Stimulated activated effector memory CD8-positive, alpha-beta T cell treated with anti-CD3 and anti-CD28 coated beads, Interleukin-12 subunit alpha, Interleukin-12 subunit beta, amount 100 ng/mL, for 72 hours (primary cell): ENCODE data around the gene GPRIN2.
"Not testable (repeated sequence)": the region's sequence is repeated elsewhere in the genome, so short reads cannot be mapped to it uniquely, and the experiment has no call there.

Experiments used
- ATAC-seq: fragments of 150-1000 bp; cut with Tn5 transposase; 2 replicates; pipeline ENCODE4 v1.10.0; 2021
- DNase-seq, 2 donors: peaks; one replicate each; pipeline ENCODE4 v3.0.0; 2021 to 2022; ENCODE audit warnings: low spot score in 2 of 2
- H3K27ac Mint-ChIP-seq: one replicate; pipeline ENCODE4 v1.8.0; 2022; ENCODE audit warnings: mild to moderate bottlenecking, mixed read lengths
- H3K36me3 Mint-ChIP-seq: one replicate; pipeline ENCODE4 v1.8.0; 2022; ENCODE audit warnings: mild to moderate bottlenecking, mixed read lengths
- H3K4me1 Mint-ChIP-seq: one replicate; pipeline ENCODE4 v1.8.0; 2022; ENCODE audit warnings: mixed read lengths
- H3K4me3 Mint-ChIP-seq: one replicate; pipeline ENCODE4 v1.8.0; 2022; ENCODE audit warnings: mild to moderate bottlenecking, mixed read lengths
- H3K9me3 Mint-ChIP-seq: one replicate; pipeline ENCODE4 v1.8.0; 2022; ENCODE audit warnings: mixed read lengths

GPRIN2 gene

GRCh38 chr10:46537309-46537708 lies 19.1 kb downstream of the GPRIN2 start:
- H3K27ac Mint-ChIP-seq = no peak overlapping the region
- no peaks in the 10 kb centered on the region for H3K9me3 Mint-ChIP-seq
- ATAC-seq (no peak), DNase-seq (no peak)
- H3K4me1 Mint-ChIP-seq = peaks cover 7% of the 10 kb centered on the region
- H3K4me3 Mint-ChIP-seq = no peak overlapping the region
- H3K36me3 Mint-ChIP-seq = no peaks in the 10 kb centered on the region

- H3K4me3 Mint-ChIP-seq = no peak overlapping the region
- H3K9me3 Mint-ChIP-seq = no peaks in the 10 kb centered on the region
- peaks cover 7% of the 10 kb centered on the region for H3K4me1 Mint-ChIP-seq
- DNase-seq (no peak), ATAC-seq (no peak)
- no peaks in the 10 kb centered on the region for H3K36me3 Mint-ChIP-seq
- H3K27ac Mint-ChIP-seq = no peak overlapping the region
Measured at GRCh38 chr10:46536781-46537180, 19.7 kb downstream of the GPRIN2 start.

GRCh38 chr10:46536171-46536570 lies 20.3 kb downstream of the GPRIN2 start:
- no peak overlapping the region for H3K27ac Mint-ChIP-seq
- ATAC-seq = no peak
- no peak for DNase-seq
- no peaks in the 10 kb centered on the region for H3K36me3 Mint-ChIP-seq
- H3K9me3 Mint-ChIP-seq = no peaks in the 10 kb centered on the region
- no peak overlapping the region for H3K4me3 Mint-ChIP-seq
- H3K4me1 Mint-ChIP-seq = peaks cover 7% of the 10 kb centered on the region

GRCh38 chr10:46534828-46535524 lies 21.5 kb downstream of the GPRIN2 start:
- Mint-ChIP-seq H3K36me3 (no peaks in the 10 kb centered on the region), H3K27ac (no peak overlapping the region), H3K9me3 (no peaks in the 10 kb centered on the region), H3K4me1 (no peaks in the 10 kb centered on the region), H3K4me3 (no peak overlapping the region)
- ATAC-seq (peak; percentile 23), DNase-seq (no peak)

- DNase-seq, H3K4me1 Mint-ChIP-seq, H3K27ac Mint-ChIP-seq, ATAC-seq, H3K4me3 Mint-ChIP-seq, H3K36me3 Mint-ChIP-seq, H3K9me3 Mint-ChIP-seq: not testable (repeated sequence)
Measured at GRCh38 chr10:46532256-46532655, 24.2 kb downstream of the GPRIN2 start.

- Mint-ChIP-seq H3K27ac (no peak overlapping the region), H3K36me3 (no peaks in the 10 kb centered on the region), H3K4me1 (no peaks in the 10 kb centered on the region), H3K9me3 (no peaks in the 10 kb centered on the region), H3K4me3 (no peak overlapping the region)
- DNase-seq (no peak), ATAC-seq (no peak)
Measured at GRCh38 chr10:46530249-46531186, 25.9 kb downstream of the GPRIN2 start.

GRCh38 chr10:46529742-46530141 lies 26.7 kb downstream of the GPRIN2 start:
- not testable (repeated sequence) for H3K9me3 Mint-ChIP-seq, H3K4me1 Mint-ChIP-seq, H3K27ac Mint-ChIP-seq, H3K4me3 Mint-ChIP-seq, H3K36me3 Mint-ChIP-seq, DNase-seq, ATAC-seq

GRCh38 chr10:46528675-46529615 lies 27.5 kb downstream of the GPRIN2 start:
- Mint-ChIP-seq H3K4me1 (no peaks in the 10 kb centered on the region), H3K36me3 (no peaks in the 10 kb centered on the region), H3K9me3 (no peaks in the 10 kb centered on the region), H3K4me3 (no peak overlapping the region), H3K27ac (no peak overlapping the region)
- ATAC-seq (peak; percentile 5), DNase-seq (no peak)

- ATAC-seq (peak; percentile 2), DNase-seq (no peak)
- Mint-ChIP-seq H3K4me1 (no peaks in the 10 kb centered on the region), H3K4me3 (no peak overlapping the region), H3K36me3 (no peaks in the 10 kb centered on the region), H3K9me3 (no peaks in the 10 kb centered on the region), H3K27ac (no peak overlapping the region)
Measured at GRCh38 chr10:46528171-46528671, 28.2 kb downstream of the GPRIN2 start.

GRCh38 chr10:46527241-46527811 lies 29.1 kb downstream of the GPRIN2 start:
- Mint-ChIP-seq H3K9me3 (no peaks in the 10 kb centered on the region), H3K27ac (no peak overlapping the region), H3K36me3 (no peaks in the 10 kb centered on the region), H3K4me1 (no peaks in the 10 kb centered on the region), H3K4me3 (no peak overlapping the region)
- ATAC-seq (peak; percentile 8), DNase-seq (no peak)

GRCh38 chr10:46526682-46527038 lies 29.8 kb downstream of the GPRIN2 start:
- H3K4me3 Mint-ChIP-seq = no peak overlapping the region
- no peaks in the 10 kb centered on the region for H3K36me3 Mint-ChIP-seq
- DNase-seq (no peak), ATAC-seq (no peak)
- no peak overlapping the region for H3K27ac Mint-ChIP-seq
- H3K9me3 Mint-ChIP-seq = no peaks in the 10 kb centered on the region
- no peaks in the 10 kb centered on the region for H3K4me1 Mint-ChIP-seq

GRCh38 chr10:46525824-46526681 lies 30.4 kb downstream of the GPRIN2 start:
- no peaks in the 10 kb centered on the region for H3K36me3 Mint-ChIP-seq
- H3K4me1 Mint-ChIP-seq = no peaks in the 10 kb centered on the region
- DNase-seq (no peak), ATAC-seq (no peak)
- no peaks in the 10 kb centered on the region for H3K9me3 Mint-ChIP-seq
- no peak overlapping the region for H3K4me3 Mint-ChIP-seq
- H3K27ac Mint-ChIP-seq = no peak overlapping the region

- H3K9me3 Mint-ChIP-seq = no peaks in the 10 kb centered on the region
- no peaks in the 10 kb centered on the region for H3K4me1 Mint-ChIP-seq
- no peaks in the 10 kb centered on the region for H3K36me3 Mint-ChIP-seq
- no peak overlapping the region for H3K27ac Mint-ChIP-seq
- no peak overlapping the region for H3K4me3 Mint-ChIP-seq
- no peak for DNase-seq
- peak; percentile 12 for ATAC-seq
Measured at GRCh38 chr10:46525177-46525823, 31.2 kb downstream of the GPRIN2 start.
